HG03575 (cell line): Measurements from ENCODE around the gene ZNF160.

ENCODE experiments used
- ATAC-seq: cut with Tn5 transposase; IDR thresholded peaks from one replicate; pipeline ENCODE4 v1.9.1; 2021; ENCODE audit not compliant: unreplicated experiment, insufficient number of reproducible peaks, low FRiP score; ENCODE audit errors: extremely low read depth

Gene ZNF160

GRCh38 chr19:53094754-53095575, 8.3 kb downstream of the ZNF160 start:
- no peak for ATAC-seq

GRCh38 chr19:53092723-53093122, 10.5 kb downstream of the ZNF160 start:
- ATAC-seq = no peak

- ATAC-seq = no peak
Measured at GRCh38 chr19:53091413-53092254, 11.6 kb downstream of the ZNF160 start.

DNA sequence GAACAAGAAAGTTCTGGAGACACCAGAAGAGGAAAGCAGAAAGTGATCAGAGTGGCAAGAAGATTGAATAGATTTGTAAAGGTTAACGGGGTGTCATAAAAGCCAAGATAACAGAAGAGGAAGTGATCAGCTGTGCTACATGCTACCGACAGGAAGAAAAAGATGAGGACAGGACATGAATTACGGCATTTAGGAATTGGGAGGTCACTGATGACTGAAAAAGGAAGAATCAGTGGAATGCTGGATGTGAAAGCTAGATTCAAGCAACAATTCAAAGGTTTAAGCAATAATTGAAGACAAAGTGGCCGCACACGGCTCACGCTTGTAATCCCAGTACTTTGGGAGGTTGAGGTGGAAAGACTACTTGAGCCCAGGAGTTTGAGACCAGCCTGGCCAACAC, 15.1 kb downstream of the ZNF160 start:
- ATAC-seq = no peak

DNA sequence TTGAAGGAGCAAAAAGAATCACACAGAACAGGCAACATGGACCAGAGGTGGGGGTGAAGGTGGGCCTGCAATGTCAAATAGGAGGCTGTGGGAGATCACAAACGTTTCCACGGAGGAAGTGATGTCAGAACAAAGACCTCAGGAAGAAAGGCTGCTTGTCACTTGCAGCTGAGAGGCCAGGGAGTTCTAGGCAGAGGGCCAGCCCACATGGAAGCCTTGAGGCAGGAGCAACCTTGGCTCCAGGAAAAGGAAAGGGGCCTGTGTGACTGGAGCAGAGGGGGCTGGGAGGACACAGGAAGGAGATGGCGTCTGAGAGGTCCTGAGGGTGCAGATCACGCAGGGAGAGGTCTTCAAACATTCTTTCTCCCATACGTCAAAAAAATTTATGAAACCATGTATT, 16.3 kb downstream of the ZNF160 start:
- ATAC-seq = no peak

- no peak for ATAC-seq
Measured at GRCh38 chr19:53085496-53085895, 17.7 kb downstream of the ZNF160 start.

DNA sequence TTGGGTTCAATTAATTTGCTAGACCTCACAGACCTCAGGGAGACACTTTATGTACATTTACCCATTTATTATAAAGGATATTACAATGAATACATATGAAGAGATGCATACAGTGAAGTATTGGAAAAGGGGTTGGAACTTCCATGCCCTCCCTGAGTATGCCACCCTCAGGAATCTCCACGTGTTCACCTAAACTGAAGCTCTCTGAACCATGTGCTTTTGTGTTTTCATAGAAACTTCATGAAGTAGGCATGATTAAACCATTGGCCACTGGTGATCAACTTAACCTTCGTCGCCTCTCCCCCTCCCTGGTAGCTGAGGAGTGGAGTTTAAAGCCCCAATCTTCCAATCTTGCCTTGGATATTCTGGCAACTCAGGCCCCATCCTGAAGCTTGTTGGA, 20.3 kb downstream of the ZNF160 start:
- ATAC-seq = no peak

- no peak for ATAC-seq
Measured at GRCh38 chr19:53079313-53079924, 23.8 kb downstream of the ZNF160 start.

DNA sequence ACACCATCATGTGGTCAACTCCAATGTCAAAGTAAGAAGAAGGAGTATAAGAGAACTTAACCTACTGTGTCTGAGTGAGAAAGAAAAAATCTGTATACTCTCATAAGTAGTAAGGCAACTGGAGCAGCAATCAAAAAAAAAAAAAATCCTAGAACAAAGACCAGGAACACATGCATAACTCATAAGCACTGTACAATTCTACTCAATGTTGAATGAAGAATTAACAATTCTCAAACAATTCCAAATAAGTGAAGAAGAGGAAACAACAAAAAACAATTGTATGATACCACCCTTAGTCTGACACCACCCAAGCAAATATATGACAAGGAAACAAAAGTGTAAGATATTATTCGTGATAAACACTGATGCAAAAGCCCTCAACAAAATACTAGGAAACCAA, 24.6 kb downstream of the ZNF160 start:
- no peak for ATAC-seq

DNA sequence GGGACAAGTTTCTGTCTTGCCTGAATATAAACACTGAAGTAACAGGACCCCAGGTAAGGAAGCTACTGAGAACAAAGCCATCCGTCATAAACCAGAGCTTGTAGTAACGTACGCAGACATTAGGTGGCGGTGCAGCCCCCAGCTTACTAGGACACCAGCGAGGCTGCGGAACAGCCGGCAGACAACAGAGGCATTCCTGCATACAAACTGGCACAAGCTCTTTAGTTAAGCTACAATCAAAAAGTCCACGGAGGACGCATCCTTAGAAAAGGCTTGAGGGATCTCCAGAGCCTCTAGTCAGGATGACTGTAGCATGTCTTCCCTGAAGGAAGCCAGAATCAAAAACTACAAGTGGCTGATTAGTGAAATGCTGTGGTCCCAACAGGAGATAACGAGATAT, 26.2 kb downstream of the ZNF160 start:
- ATAC-seq = no peak

DNA sequence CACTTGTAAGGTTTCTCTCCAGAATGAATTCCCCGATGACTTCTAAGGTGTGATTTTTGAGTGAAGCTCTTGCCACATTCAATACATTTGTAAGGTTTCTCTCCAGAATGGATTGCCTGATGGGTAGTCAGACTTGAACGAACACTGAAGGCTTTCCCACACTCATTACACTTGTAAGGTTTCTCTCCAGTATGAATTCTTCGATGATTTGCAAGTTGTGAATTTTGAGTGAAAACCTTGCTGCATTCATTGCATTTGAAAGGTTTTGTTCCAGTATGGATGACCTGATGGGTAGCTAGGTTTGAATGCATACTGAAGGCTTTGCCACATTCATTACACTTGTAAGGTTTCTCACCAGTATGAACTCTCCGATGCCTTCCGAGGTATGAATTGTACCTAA, 34.4 kb downstream of the ZNF160 start:
- no peak for ATAC-seq

DNA sequence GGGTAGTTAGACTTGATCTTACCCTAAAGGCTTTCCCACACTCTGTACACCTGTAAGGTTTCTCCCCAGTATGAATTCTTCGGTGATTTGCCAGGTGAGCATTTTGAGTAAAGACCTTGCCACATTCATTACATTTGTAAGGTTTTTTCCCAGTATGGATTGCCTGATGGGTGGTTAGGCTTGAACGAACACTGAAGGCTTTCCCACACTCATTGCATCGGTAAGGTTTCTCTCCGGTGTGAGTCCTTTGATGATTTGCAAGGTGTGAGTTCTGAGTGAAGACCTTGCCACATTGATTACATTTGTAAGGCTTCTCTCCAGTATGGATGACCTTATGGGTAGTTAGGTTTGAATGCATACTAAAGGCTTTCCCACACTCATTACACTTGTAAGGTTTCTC, 35.0 kb downstream of the ZNF160 start:
- no peak for ATAC-seq

- no peak for ATAC-seq
Measured at GRCh38 chr19:53057904-53058580, 45.2 kb downstream of the ZNF160 start.

- ATAC-seq = no peak
Measured at GRCh38 chr19:53055117-53055516, 48.1 kb downstream of the ZNF160 start.

- no peak for ATAC-seq
Measured at GRCh38 chr19:53047379-53047778, 55.8 kb downstream of the ZNF160 start.

GRCh38 chr19:53045536-53045935, 57.7 kb downstream of the ZNF160 start:
- no peak for ATAC-seq

- ATAC-seq = no peak
Measured at GRCh38 chr19:53041366-53041765, 61.9 kb downstream of the ZNF160 start.

DNA sequence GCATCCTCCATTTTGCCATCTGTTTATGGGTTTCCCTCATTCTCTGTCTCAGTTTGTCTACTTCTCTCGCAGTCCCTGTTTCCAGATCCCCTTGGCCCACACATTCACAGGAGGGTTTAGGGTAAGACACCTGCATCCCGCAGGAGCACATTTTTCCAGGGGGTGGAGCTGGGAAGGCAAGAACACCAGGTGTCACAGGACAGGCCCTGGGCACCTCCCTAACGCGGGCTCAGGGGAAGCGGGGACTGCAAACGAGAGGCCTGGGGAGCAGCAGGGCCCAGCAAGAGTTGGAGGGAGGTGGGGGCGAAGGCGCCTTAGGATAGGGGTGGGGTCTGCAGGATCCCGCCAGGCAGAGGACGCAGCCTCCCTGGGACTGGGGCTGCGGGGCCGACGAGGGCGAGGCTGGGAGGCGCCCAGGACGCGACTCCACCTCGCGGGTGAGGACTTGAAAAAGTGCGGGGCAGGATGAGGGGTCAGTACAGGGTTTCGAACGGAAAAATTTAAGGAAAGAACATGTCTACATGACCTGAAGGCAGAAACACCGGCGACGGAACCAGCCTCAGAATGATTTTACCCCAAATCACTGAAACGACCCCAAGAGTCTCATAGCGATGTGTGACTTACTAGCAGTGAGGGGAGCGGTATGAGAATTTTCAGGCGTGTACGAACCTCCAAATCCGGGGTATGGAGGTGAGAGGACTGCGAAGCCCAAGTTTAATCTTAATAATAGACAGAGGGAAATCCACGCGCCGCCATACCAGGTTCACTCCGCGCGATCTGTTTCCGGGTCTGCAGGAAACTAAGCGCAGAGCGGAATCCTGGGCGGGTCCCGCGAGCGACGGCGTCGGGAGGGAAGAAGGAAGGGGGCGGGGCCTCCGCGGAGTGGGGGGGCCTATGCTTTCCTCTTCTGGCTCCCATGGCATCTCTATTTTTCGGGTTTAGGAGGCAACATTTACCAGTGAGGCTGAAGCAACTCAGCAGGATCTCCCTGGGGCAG, 65.8 kb downstream of the ZNF160 start:
- no peak for ATAC-seq
